Measurements from ENCODE around the gene ATXN2. TPM values are rescaled to one million over a fixed set of nuclear protein-coding genes. Genes with fewer than 3 reads are reported as not detected.

The ATXN2 gene
- total RNA-seq, 4 donors from 2014 or later = 35.1 to 70.0 (median 55.4) TPM

- ATAC-seq (ENCODE audit: low FRiP score) = no peak
- no peak for TF ChIP-seq CTCF (IDR thresholded peaks at IDR 0.05)
- no peak for DNase-seq (ENCODE audit: low spot score)
Observed at GRCh38 chr12:111546758-111547383, 52.2 kb downstream of the ATXN2 start.

- DNase-seq (ENCODE audit: low spot score) = no peak
- ATAC-seq (ENCODE audit: low FRiP score) = no peak
- no peak for TF ChIP-seq CTCF (IDR thresholded peaks at IDR 0.05)
Observed at GRCh38 chr12:111546171-111546570, 52.9 kb downstream of the ATXN2 start.

GRCh38 chr12:111544032-111544431 lies 55.1 kb downstream of the ATXN2 start:
- no peak for TF ChIP-seq CTCF (IDR thresholded peaks at IDR 0.05)
- DNase-seq (ENCODE audit: low spot score) = no peak
- ATAC-seq (ENCODE audit: low FRiP score) = no peak

- ATAC-seq (ENCODE audit: low FRiP score) = no peak
- TF ChIP-seq CTCF (IDR thresholded peaks at IDR 0.05) = no peak
- no peak for DNase-seq (ENCODE audit: low spot score)
Observed at GRCh38 chr12:111532751-111533150, 66.4 kb downstream of the ATXN2 start.

GRCh38 chr12:111529424-111530368 lies 69.4 kb downstream of the ATXN2 start:
- DNase-seq (ENCODE audit: low spot score) (no peak), ATAC-seq (ENCODE audit: low FRiP score) (peak; percentile 54)
- TF ChIP-seq CTCF (IDR thresholded peaks at IDR 0.05) = no peak

GRCh38 chr12:111523587-111524167 lies 75.4 kb downstream of the ATXN2 start:
- TF ChIP-seq CTCF (IDR thresholded peaks at IDR 0.05) = no peak
- DNase-seq (ENCODE audit: low spot score) = no peak
- ATAC-seq (ENCODE audit: low FRiP score) = no peak
